HepG2 (cell line): ENCODE results near the gene PSMB10. TPM values are rescaled to one million over a fixed set of nuclear protein-coding genes. Genes with fewer than 3 reads are reported as not detected.

Experiments used
- KLF6 ChIP-seq: IDR thresholded peaks from 2 replicates; pipeline ENCODE4 v1.8.0; 2016; ENCODE audit warnings: missing biosample characterization, missing genetic modification reagents
- TGIF2 ChIP-seq: IDR thresholded peaks from 2 replicates; pipeline ENCODE4 v1.6.1; 2016; ENCODE audit warnings: control low read depth, missing compliant biosample characterization
- TOE1 ChIP-seq: sonication (generic); formaldehyde crosslinking; IDR thresholded peaks from 2 replicates; pipeline ENCODE4 v1.4.0; 2020; ENCODE audit warnings: mild to moderate bottlenecking, missing genetic modification reagents
- YEATS2 ChIP-seq: sonication (generic); formaldehyde crosslinking; IDR thresholded peaks from 2 replicates; pipeline ENCODE4 v1.4.0; 2020; ENCODE audit warnings: missing genetic modification reagents, borderline replicate concordance
- ZFP62 ChIP-seq: sonication (generic); formaldehyde crosslinking; IDR thresholded peaks from 2 replicates; pipeline ENCODE4 v1.4.0; 2020; ENCODE audit warnings: missing genetic modification reagents
- ZNF335 ChIP-seq: sonication (generic); formaldehyde crosslinking; IDR thresholded peaks from 2 replicates; pipeline ENCODE4 v1.4.0; 2020; ENCODE audit warnings: missing genetic modification reagents
- ZNF501 ChIP-seq: sonication (generic); formaldehyde crosslinking; IDR thresholded peaks from 2 replicates; pipeline ENCODE4 v1.5.1; 2020; ENCODE audit warnings: mild to moderate bottlenecking, moderate library complexity, missing genetic modification reagents
- ZNF549 ChIP-seq: sonication (generic); formaldehyde crosslinking; IDR thresholded peaks from 2 replicates; pipeline ENCODE4 v1.5.0; 2020; ENCODE audit warnings: missing genetic modification reagents
- ZNF713 ChIP-seq: sonication (generic); formaldehyde crosslinking; IDR thresholded peaks from 2 replicates; pipeline ENCODE4 v1.4.0; 2020; ENCODE audit warnings: mild to moderate bottlenecking, missing genetic modification reagents
- ZNF772 ChIP-seq: sonication (generic); formaldehyde crosslinking; IDR thresholded peaks from 2 replicates; pipeline ENCODE4 v1.5.0; 2020; ENCODE audit warnings: mild to moderate bottlenecking, missing genetic modification reagents
- polyA plus RNA-seq, 8 experiments: library from polyadenylated mRNA; depleted of rRNA in 3 of 8; stranded (reverse) in 7 of 8; unstranded in 1 of 8; fragments of >200 nt; fragmentation: Illumina TruSeq in 4 of 8; extraction: Trizol in 4 of 8; gene quantifications; 2 replicates each; pipeline versions ENCODE4 v1.2.1 to v1.2.3, GENCODE V29; 2011 to 2016; ENCODE audit warnings: low read depth in 4 of 8, missing spikeins in 1 of 8, mixed read lengths in 1 of 8; ENCODE audit not compliant: insufficient read depth in 1 of 8
- total RNA-seq, 5 experiments: library from RNA; depleted of rRNA; stranded (reverse); fragments of >200 nt; fragmentation: Illumina TruSeq; extraction: Trizol; gene quantifications; 2 replicates each; pipeline ENCODE4 v1.2.3, GENCODE V29; 2016; ENCODE audit warnings: low read depth in 1 of 5
- TF ChIP-seq, protein P1 (sequence below): sonication (generic); formaldehyde crosslinking; IDR thresholded peaks from 2 replicates; pipeline ENCODE4 v1.5.0; 2020; ENCODE audit warnings: mild to moderate bottlenecking, missing genetic modification reagents, borderline replicate concordance
- TF ChIP-seq, protein P2 (sequence below): sonication (generic); formaldehyde crosslinking; conservative IDR thresholded peaks from 2 replicates; pipeline ENCODE4 v1.4.0; 2020; ENCODE audit warnings: missing genetic modification reagents
- TF ChIP-seq, protein P3 (sequence below): sonication (generic); formaldehyde crosslinking; conservative IDR thresholded peaks from 2 replicates; pipeline ENCODE4 v1.8.0; 2022; ENCODE audit warnings: low read depth, missing genetic modification reagents
- TF ChIP-seq, protein P4 (sequence below): sonication (generic); formaldehyde crosslinking; IDR thresholded peaks from one replicate; pipeline ENCODE4 v1.5.1; 2020; ENCODE audit warnings: mild to moderate bottlenecking, missing genetic modification reagents; ENCODE audit errors: not compliant biosample characterization

PSMB10 gene
- total and polyA plus RNA-seq, 2 of the 13 experiments (the other 11 are each of a cell fraction or from before 2014, with no cell fraction given) = 12.7 to 65.9 TPM

DNA sequence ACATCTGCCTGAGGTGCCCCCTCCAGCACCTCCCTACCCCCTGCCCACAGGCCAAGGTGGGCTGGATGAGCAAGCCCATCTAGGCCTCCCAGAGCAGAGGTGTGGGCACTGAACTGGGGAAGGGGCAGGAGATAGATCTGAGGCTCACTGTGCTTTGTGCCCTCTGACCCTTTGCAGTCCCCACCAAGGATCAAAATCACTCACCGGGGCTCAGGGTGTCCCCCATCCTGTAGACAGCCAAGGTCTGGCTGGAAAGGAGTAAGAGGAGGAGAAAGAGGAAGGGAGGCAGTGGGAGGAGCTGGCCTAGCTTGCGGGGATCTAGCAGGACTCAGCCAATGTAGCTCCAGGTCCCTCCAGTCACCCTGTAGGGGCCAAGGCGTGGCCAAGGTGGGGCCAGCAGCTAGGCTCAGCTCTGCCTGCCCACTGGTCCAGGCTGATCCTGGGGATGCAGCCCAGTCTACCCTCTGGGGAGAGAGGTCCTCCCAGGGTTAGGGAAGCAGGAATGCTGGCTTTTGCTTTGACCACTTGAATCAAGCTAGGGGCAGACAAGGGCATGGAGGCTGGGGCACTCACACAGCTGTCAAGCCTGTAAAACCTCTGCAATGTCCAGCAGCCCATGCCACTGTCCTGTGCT lies 30.0 kb upstream of the PSMB10 start (continued):
- TF ChIP-seq, protein P1, sequence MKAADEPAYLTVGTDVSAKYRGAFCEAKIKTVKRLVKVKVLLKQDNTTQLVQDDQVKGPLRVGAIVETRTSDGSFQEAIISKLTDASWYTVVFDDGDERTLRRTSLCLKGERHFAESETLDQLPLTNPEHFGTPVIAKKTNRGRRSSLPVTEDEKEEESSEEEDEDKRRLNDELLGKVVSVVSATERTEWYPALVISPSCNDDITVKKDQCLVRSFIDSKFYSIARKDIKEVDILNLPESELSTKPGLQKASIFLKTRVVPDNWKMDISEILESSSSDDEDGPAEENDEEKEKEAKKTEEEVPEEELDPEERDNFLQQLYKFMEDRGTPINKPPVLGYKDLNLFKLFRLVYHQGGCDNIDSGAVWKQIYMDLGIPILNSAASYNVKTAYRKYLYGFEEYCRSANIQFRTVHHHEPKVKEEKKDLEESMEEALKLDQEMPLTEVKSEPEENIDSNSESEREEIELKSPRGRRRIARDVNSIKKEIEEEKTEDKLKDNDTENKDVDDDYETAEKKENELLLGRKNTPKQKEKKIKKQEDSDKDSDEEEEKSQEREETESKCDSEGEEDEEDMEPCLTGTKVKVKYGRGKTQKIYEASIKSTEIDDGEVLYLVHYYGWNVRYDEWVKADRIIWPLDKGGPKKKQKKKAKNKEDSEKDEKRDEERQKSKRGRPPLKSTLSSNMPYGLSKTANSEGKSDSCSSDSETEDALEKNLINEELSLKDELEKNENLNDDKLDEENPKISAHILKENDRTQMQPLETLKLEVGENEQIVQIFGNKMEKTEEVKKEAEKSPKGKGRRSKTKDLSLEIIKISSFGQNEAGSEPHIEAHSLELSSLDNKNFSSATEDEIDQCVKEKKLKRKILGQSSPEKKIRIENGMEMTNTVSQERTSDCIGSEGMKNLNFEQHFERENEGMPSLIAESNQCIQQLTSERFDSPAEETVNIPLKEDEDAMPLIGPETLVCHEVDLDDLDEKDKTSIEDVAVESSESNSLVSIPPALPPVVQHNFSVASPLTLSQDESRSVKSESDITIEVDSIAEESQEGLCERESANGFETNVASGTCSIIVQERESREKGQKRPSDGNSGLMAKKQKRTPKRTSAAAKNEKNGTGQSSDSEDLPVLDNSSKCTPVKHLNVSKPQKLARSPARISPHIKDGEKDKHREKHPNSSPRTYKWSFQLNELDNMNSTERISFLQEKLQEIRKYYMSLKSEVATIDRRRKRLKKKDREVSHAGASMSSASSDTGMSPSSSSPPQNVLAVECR (CRISPR knock-in tag) = peak; percentile 14; the same call in 1 of the 2 replicates
- TF ChIP-seq YEATS2 (no peak), ZNF713 (0 out of 2 replicates have a peak, but pooled peaks have one; percentile 57), ZNF549 (CRISPR knock-in tag) (no peak), ZFP62 (CRISPR knock-in tag) (no peak), ZNF335 (peak; percentile 57; the same call in 1 of the 2 replicates), ZNF501 (peak; percentile 46; the same call in 1 of the 2 replicates), TOE1 (no peak), TGIF2 (CRISPR knock-in tag) (0 out of 2 replicates have a peak, but pooled peaks have one; percentile 46), ZNF772 (CRISPR knock-in tag) (0 out of 2 replicates have a peak, but pooled peaks have one; percentile 7), KLF6 (CRISPR knock-in tag) (0 out of 2 replicates have a peak, but pooled peaks have one; percentile 26)
- TF ChIP-seq, protein P2, sequence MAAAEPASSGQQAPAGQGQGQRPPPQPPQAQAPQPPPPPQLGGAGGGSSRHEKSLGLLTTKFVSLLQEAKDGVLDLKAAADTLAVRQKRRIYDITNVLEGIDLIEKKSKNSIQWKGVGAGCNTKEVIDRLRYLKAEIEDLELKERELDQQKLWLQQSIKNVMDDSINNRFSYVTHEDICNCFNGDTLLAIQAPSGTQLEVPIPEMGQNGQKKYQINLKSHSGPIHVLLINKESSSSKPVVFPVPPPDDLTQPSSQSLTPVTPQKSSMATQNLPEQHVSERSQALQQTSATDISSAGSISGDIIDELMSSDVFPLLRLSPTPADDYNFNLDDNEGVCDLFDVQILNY (CRISPR knock-in tag) = 0 out of 2 replicates have a peak, but pooled peaks have one; percentile 35
- TF ChIP-seq, protein P3, sequence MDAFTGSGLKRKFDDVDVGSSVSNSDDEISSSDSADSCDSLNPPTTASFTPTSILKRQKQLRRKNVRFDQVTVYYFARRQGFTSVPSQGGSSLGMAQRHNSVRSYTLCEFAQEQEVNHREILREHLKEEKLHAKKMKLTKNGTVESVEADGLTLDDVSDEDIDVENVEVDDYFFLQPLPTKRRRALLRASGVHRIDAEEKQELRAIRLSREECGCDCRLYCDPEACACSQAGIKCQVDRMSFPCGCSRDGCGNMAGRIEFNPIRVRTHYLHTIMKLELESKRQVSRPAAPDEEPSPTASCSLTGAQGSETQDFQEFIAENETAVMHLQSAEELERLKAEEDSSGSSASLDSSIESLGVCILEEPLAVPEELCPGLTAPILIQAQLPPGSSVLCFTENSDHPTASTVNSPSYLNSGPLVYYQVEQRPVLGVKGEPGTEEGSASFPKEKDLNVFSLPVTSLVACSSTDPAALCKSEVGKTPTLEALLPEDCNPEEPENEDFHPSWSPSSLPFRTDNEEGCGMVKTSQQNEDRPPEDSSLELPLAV (CRISPR knock-in tag) = no peak
- TF ChIP-seq, protein P4, sequence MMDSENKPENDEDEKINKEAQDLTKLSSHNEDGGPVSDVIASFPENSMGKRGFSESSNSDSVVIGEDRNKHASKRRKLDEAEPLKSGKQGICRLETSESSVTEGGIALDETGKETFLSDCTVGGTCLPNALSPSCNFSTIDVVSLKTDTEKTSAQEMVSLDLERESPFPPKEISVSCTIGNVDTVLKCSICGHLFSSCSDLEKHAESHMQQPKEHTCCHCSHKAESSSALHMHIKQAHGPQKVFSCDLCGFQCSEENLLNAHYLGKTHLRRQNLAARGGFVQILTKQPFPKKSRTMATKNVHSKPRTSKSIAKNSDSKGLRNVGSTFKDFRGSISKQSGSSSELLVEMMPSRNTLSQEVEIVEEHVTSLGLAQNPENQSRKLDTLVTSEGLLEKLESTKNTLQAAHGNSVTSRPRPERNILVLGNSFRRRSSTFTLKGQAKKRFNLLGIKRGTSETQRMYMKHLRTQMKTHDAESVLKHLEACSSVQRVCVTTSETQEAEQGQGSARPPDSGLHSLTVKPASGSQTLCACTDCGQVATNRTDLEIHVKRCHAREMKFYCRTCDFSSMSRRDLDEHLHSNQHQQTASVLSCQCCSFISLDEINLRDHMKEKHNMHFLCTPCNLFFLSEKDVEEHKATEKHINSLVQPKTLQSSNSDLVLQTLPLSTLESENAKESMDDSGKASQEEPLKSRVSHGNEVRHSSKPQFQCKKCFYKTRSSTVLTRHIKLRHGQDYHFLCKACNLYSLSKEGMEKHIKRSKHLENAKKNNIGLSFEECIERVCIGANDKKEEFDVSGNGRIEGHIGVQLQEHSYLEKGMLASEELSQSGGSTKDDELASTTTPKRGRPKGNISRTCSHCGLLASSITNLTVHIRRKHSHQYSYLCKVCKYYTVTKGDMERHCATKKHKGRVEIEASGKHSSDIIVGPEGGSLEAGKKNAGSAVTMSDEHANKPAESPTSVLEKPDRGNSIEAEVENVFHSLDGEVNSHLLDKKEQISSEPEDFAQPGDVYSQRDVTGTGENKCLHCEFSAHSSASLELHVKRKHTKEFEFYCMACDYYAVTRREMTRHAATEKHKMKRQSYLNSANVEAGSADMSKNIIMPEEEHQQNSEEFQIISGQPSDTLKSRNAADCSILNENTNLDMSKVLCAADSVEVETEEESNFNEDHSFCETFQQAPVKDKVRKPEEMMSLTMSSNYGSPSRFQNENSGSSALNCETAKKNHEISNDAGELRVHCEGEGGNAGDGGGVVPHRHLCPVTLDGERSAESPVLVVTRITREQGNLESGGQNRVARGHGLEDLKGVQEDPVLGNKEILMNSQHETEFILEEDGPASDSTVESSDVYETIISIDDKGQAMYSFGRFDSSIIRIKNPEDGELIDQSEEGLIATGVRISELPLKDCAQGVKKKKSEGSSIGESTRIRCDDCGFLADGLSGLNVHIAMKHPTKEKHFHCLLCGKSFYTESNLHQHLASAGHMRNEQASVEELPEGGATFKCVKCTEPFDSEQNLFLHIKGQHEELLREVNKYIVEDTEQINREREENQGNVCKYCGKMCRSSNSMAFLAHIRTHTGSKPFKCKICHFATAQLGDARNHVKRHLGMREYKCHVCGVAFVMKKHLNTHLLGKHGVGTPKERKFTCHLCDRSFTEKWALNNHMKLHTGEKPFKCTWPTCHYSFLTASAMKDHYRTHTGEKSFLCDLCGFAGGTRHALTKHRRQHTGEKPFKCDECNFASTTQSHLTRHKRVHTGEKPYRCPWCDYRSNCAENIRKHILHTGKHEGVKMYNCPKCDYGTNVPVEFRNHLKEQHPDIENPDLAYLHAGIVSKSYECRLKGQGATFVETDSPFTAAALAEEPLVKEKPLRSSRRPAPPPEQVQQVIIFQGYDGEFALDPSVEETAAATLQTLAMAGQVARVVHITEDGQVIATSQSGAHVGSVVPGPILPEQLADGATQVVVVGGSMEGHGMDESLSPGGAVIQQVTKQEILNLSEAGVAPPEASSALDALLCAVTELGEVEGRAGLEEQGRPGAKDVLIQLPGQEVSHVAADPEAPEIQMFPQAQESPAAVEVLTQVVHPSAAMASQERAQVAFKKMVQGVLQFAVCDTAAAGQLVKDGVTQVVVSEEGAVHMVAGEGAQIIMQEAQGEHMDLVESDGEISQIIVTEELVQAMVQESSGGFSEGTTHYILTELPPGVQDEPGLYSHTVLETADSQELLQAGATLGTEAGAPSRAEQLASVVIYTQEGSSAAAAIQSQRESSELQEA = peak; percentile 58
